Smooth muscle cell (in vitro differentiated cells): ENCODE results near the gene CKAP4. TPM values are rescaled to one million over a fixed set of nuclear protein-coding genes. Genes with fewer than 3 reads are reported as not detected.

Experiments
- DNase-seq: peaks from one replicate; lab custom pipeline; 2025; ENCODE audit not compliant: unreplicated experiment; lab: John Stamatoyannopoulos, UW
- H2AFZ ChIP-seq: fragments of 200-600 bp; sonication (generic); 2 replicates; pipeline ENCODE4 v1.6.0; 2016; ENCODE audit warnings: antibody characterized with exemption, low read depth, mild to moderate bottlenecking
- H3F3A ChIP-seq: fragments of 200-600 bp; sonication (generic); 2 replicates; pipeline ENCODE4 v1.6.0; 2017; ENCODE audit warnings: antibody characterized with exemption, low read depth
- H3K27ac ChIP-seq: fragments of 200-600 bp; sonication (generic); 2 replicates; pipeline ENCODE4 v1.5.1; 2016; ENCODE audit warnings: low read depth, mild to moderate bottlenecking
- H3K27me3 ChIP-seq: fragments of 200-600 bp; sonication (generic); 2 replicates; pipeline ENCODE4 v1.6.1; 2016; ENCODE audit warnings: low read depth, mild to moderate bottlenecking
- H3K36me3 ChIP-seq: fragments of 200-600 bp; sonication (generic); 2 replicates; pipeline ENCODE4 v1.5.1; 2016; ENCODE audit warnings: low read depth
- H3K4me1 ChIP-seq: fragments of 200-600 bp; sonication (generic); 2 replicates; pipeline ENCODE4 v1.5.1; 2016; ENCODE audit warnings: low read depth
- H3K4me2 ChIP-seq: fragments of 200-600 bp; sonication (generic); 2 replicates; pipeline ENCODE4 v1.6.0; 2016; ENCODE audit warnings: mild to moderate bottlenecking
- H3K4me3 ChIP-seq: fragments of 200-600 bp; sonication (generic); 2 replicates; pipeline ENCODE4 v1.5.1; 2016; ENCODE audit warnings: mild to moderate bottlenecking
- H3K79me2 ChIP-seq: fragments of 200-600 bp; sonication (generic); 2 replicates; pipeline ENCODE4 v1.6.0; 2016; ENCODE audit warnings: low read depth, mild to moderate bottlenecking
- H3K9ac ChIP-seq: fragments of 200-600 bp; sonication (generic); 2 replicates; pipeline ENCODE4 v1.6.0; 2016; ENCODE audit warnings: low read depth
- H3K9me3 ChIP-seq: fragments of 200-600 bp; sonication (generic); replicated peaks from 2 replicates; pipeline ENCODE4 v1.5.1; 2016; ENCODE audit warnings: low read depth
- H4K20me1 ChIP-seq: fragments of 200-600 bp; sonication (generic); 2 replicates; pipeline ENCODE4 v1.6.0; 2016; ENCODE audit warnings: low read depth
- WGBS: methylation state at CpG from one replicate; pipeline ENCODE4 v1.1.7; 2016; ENCODE audit warnings: low lambda C conversion rate; 5-methylcytosine and 5-hydroxymethylcytosine counted together
- polyA plus RNA-seq: library from polyadenylated mRNA; unstranded; fragments of >200 nt; fragmentation: Nextera tagmentation; extraction: Ambion mirVana; gene quantifications from 2 replicates; pipeline ENCODE4 v1.2.1, GENCODE V29; 2016
- total RNA-seq: library from RNA; depleted of rRNA; stranded (reverse); fragments of >200 nt; gene quantifications from 2 replicates; pipeline ENCODE4 v1.2.3, GENCODE V29; 2014
- TF ChIP-seq, protein P1 (sequence below): fragments of 200-600 bp; sonication (generic); IDR thresholded peaks from 2 replicates; pipeline ENCODE4 v1.5.1; 2017; ENCODE audit warnings: borderline replicate concordance, mild to moderate bottlenecking, antibody characterized with exemption; ENCODE audit not compliant: insufficient read depth, poor library complexity, severe bottlenecking

CKAP4 gene
- total and polyA plus RNA-seq, 2 experiments from 2014 or later = 241 to 486 TPM

DNA sequence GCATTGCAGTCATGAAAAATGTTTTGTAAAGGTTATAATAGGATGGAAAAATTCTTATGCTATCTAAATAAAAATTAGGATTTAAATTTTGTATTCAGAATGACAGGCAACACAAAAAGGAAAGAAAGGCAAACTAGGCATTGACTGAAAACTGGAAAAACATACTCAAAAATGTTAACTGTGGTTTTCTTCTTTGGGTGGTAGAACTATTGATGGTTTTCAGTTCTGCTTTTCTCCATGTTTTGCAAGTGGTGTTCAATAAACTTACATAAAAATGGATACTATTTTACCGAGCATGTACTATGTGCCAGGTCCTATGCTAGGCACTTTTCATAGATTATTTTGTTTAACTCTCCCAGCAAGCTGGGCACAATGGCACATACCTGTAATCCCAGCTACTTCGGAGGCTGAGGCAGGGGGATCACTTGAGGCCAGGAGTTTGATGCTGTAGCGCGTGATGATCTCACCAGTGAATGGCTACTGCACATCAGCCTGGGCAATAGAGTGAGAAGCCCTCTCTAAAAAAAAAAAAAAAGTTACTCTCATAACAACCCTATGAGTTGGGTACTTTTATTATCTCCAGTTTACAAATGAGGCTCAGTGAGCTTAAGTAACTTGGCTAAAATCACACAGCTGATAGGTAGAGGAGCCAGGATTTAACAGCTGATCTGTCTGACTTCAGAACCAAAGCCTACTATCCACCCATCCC, 28.4 kb upstream of the CKAP4 start:
- H3K4me2 ChIP-seq = no peak overlapping the region
- WGBS = 95% methylated on average over 4 of the region's 4 CpGs

DNA sequence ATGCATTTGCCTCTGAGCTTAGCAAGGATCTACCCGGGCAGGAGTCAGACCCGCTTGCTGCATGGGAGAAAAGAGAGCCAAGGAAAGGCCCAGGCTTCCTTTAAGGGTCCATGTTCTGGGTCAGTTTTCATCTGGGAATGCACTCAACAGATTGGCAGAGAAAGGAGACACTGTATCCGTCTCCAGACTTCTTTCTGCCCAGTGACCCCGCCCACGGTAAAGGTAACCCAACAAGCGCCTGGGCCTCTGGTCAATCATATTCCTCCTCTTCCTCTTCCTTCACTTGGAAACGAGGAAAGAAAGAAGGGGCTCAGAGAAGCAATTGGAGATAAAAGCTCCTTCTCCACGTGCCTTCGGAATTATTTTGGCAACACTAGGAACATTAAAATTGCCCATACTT, 27.6 kb upstream of the CKAP4 start:
- TF ChIP-seq, protein P1, sequence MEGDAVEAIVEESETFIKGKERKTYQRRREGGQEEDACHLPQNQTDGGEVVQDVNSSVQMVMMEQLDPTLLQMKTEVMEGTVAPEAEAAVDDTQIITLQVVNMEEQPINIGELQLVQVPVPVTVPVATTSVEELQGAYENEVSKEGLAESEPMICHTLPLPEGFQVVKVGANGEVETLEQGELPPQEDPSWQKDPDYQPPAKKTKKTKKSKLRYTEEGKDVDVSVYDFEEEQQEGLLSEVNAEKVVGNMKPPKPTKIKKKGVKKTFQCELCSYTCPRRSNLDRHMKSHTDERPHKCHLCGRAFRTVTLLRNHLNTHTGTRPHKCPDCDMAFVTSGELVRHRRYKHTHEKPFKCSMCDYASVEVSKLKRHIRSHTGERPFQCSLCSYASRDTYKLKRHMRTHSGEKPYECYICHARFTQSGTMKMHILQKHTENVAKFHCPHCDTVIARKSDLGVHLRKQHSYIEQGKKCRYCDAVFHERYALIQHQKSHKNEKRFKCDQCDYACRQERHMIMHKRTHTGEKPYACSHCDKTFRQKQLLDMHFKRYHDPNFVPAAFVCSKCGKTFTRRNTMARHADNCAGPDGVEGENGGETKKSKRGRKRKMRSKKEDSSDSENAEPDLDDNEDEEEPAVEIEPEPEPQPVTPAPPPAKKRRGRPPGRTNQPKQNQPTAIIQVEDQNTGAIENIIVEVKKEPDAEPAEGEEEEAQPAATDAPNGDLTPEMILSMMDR = no peak
- Histone ChIP-seq H3F3A (no peaks in the 10 kb centered on the region), H3K4me2 (no peak overlapping the region), H3K9me3 (no peaks in the 10 kb centered on the region), H3K4me3 (no peak overlapping the region), H3K9ac (no peak overlapping the region), H3K27ac (no peak overlapping the region), H3K36me3 (no peaks in the 10 kb centered on the region), H3K79me2 (no peaks in the 10 kb centered on the region), H3K4me1 (no peaks in the 10 kb centered on the region), H4K20me1 (no peaks in the 10 kb centered on the region), H2AFZ (no peak overlapping the region), H3K27me3 (no peaks in the 10 kb centered on the region)
- WGBS = 96% methylated on average over 9 of the region's 9 CpGs
- DNase-seq = no peak

More for the DNA sequence above, 28.4 kb upstream of the CKAP4 start:
- Histone ChIP-seq H3K4me1 (no peaks in the 10 kb centered on the region), H3F3A (no peaks in the 10 kb centered on the region), H3K36me3 (no peaks in the 10 kb centered on the region), H2AFZ (no peak overlapping the region), H3K9me3 (no peaks in the 10 kb centered on the region), H3K79me2 (no peaks in the 10 kb centered on the region), H3K27me3 (no peaks in the 10 kb centered on the region), H3K27ac (no peak overlapping the region), H3K9ac (no peak overlapping the region), H3K4me3 (no peak overlapping the region), H4K20me1 (no peaks in the 10 kb centered on the region)
- DNase-seq = no peak
- TF ChIP-seq, protein P1 = no peak

DNA sequence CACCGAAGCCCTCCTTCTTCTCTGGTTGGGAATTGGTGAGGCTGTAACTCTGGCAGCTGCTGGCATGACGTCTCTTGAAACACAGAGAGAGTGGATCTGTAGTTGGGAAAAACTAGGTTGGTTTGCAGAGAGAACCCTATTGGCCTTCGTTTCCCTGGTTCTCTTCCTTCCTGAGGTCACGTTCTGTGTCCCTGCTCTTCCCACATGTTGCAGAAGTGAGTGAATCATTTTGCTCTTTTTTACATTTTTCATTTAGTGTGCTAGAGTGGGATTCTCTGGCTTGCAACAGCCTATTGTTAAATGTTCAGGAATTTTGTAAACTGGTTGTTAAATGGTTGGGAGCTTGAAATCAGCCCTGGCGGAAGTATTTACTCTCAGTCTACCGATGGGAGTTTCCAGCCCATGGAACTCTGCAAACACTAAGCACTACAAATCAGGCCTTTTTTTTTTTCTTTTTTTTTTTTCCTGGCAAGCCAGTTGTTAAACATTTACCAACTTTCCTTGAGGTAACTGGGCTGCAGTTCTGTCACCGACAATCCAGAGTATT, 26.8 kb upstream of the CKAP4 start:
- H3K9ac ChIP-seq = no peak overlapping the region
- no peak overlapping the region for H3K4me2 ChIP-seq
- no peaks in the 10 kb centered on the region for H3K79me2 ChIP-seq
- no peaks in the 10 kb centered on the region for H4K20me1 ChIP-seq
- no peak overlapping the region for H3K4me3 ChIP-seq
- TF ChIP-seq, protein P1 = no peak
- H3K27me3 ChIP-seq = no peaks in the 10 kb centered on the region
- no peak overlapping the region for H3K27ac ChIP-seq
- no peaks in the 10 kb centered on the region for H3K36me3 ChIP-seq
- H3K9me3 ChIP-seq = no peaks in the 10 kb centered on the region
- 84% methylated on average over 7 of the region's 7 CpGs for WGBS
- H2AFZ ChIP-seq = no peak overlapping the region
- H3F3A ChIP-seq = no peaks in the 10 kb centered on the region
- no peaks in the 10 kb centered on the region for H3K4me1 ChIP-seq
- DNase-seq = no peak

DNA sequence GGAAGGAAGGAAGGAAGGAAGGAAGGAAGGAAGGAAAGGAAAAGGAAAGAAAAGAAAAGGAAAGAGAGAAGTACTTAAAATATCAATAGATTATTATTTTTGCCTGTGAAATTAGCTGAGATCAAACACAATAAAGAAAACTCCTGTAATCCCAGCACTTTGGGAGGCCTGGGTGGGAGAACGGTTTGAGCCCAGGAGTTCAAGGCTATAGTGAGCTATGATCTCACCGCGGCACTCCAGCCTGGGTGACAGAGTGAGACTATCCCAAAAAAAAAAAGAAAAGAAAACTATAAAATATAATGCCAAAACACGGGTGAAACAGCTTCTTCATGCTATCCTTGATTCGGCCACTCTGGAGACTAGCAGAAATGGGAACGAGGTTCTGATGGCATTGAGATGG, 26.2 kb upstream of the CKAP4 start:
- no peaks in the 10 kb centered on the region for H3K4me1 ChIP-seq
- H3K79me2 ChIP-seq = no peaks in the 10 kb centered on the region
- H4K20me1 ChIP-seq = no peaks in the 10 kb centered on the region
- no peaks in the 10 kb centered on the region for H3K27me3 ChIP-seq
- 93% methylated on average over 6 of the region's 6 CpGs for WGBS
- H3K4me2 ChIP-seq = no peak overlapping the region
- no peak overlapping the region for H3K27ac ChIP-seq
- no peaks in the 10 kb centered on the region for H3K36me3 ChIP-seq
- H3K9ac ChIP-seq = no peak overlapping the region
- TF ChIP-seq, protein P1 = no peak
- H2AFZ ChIP-seq = no peak overlapping the region
- no peaks in the 10 kb centered on the region for H3F3A ChIP-seq
- no peak for DNase-seq
- no peaks in the 10 kb centered on the region for H3K9me3 ChIP-seq
- no peak overlapping the region for H3K4me3 ChIP-seq
